Measurements from ENCODE around the gene AXDND1. TPM values are rescaled to one million over a fixed set of nuclear protein-coding genes. Genes with fewer than 3 reads are reported as not detected.

Gene AXDND1
- total and polyA plus RNA-seq, 2 donors (not counting 1 experiment from before 2014, with no cell fraction given): 0.05 to 0.17 TPM

- H3K9me3 ChIP-seq (ENCODE audit: control insufficient read depth, insufficient read depth, low read depth, low read length): no peaks in the 10 kb centered on the region
- H2AFZ ChIP-seq (ENCODE audit: low read length): no peak overlapping the region
- peaks cover 10% of the 10 kb centered on the region for H3K79me2 ChIP-seq (ENCODE audit: control insufficient read depth, insufficient read depth, low read length)
- no peaks in the 10 kb centered on the region for H3K36me3 ChIP-seq (ENCODE audit: control insufficient read depth, insufficient read depth, low read length)
- no peak overlapping the region for H3K4me3 ChIP-seq (replicated peaks in 1 of 4; ENCODE audit: control extremely low read depth in 1 of 4, insufficient read depth in 1 of 4, low read depth in 3 of 4, low read length in 4 of 4)
- no peaks in the 10 kb centered on the region for H4K20me1 ChIP-seq (ENCODE audit: control insufficient read depth, extremely low read depth, insufficient read depth, low read length)
- no peak overlapping the region for H3K27ac ChIP-seq (ENCODE audit: insufficient read depth, low read length)
- no peaks in the 10 kb centered on the region for H3K27me3 ChIP-seq (ENCODE audit: control insufficient read depth, insufficient read depth, low read length)
- no peak for TF ChIP-seq EZH2 (IDR thresholded peaks at IDR 0.05; ENCODE audit: low read length, missing control alignments)
- TF ChIP-seq CTCF (conservative IDR thresholded peaks at IDR 0.05 in 1 of 2, IDR thresholded peaks at IDR 0.05 in 1 of 2; ENCODE audit: low read depth in 1 of 2, low read length in 2 of 2): no peak
- no peak for DNase-seq (ENCODE audit: low read depth in 2 of 2)
- no peak overlapping the region for H3K9ac ChIP-seq (ENCODE audit: insufficient read depth, low read length)
- no peaks in the 10 kb centered on the region for H3K4me1 ChIP-seq (ENCODE audit: control insufficient read depth, extremely low read depth, insufficient read depth, low read length)
- H3K4me2 ChIP-seq (ENCODE audit: extremely low read depth, insufficient read depth, low read length): no peak overlapping the region
Measured at GRCh38 chr1:179325836-179326235, 39.9 kb upstream of the AXDND1 start.

- H3K27ac ChIP-seq (ENCODE audit: insufficient read depth, low read length): no peak overlapping the region
- no peak overlapping the region for H3K9ac ChIP-seq (ENCODE audit: insufficient read depth, low read length)
- no peak overlapping the region for H3K4me2 ChIP-seq (ENCODE audit: extremely low read depth, insufficient read depth, low read length)
- peaks cover 5% of the 10 kb centered on the region for H3K79me2 ChIP-seq (ENCODE audit: control insufficient read depth, insufficient read depth, low read length)
- H3K4me1 ChIP-seq (ENCODE audit: control insufficient read depth, extremely low read depth, insufficient read depth, low read length): no peaks in the 10 kb centered on the region
- no peaks in the 10 kb centered on the region for H3K9me3 ChIP-seq (ENCODE audit: control insufficient read depth, insufficient read depth, low read depth, low read length)
- H3K4me3 ChIP-seq (replicated peaks in 1 of 4; ENCODE audit: control extremely low read depth in 1 of 4, insufficient read depth in 1 of 4, low read depth in 3 of 4, low read length in 4 of 4): no peak overlapping the region
- TF ChIP-seq EZH2 (IDR thresholded peaks at IDR 0.05; ENCODE audit: low read length, missing control alignments) (no peak), CTCF (conservative IDR thresholded peaks at IDR 0.05 in 1 of 2, IDR thresholded peaks at IDR 0.05 in 1 of 2; ENCODE audit: low read depth in 1 of 2, low read length in 2 of 2) (no peak)
- H3K36me3 ChIP-seq (ENCODE audit: control insufficient read depth, insufficient read depth, low read length): no peaks in the 10 kb centered on the region
- no peaks in the 10 kb centered on the region for H3K27me3 ChIP-seq (ENCODE audit: control insufficient read depth, insufficient read depth, low read length)
- H4K20me1 ChIP-seq (ENCODE audit: control insufficient read depth, extremely low read depth, insufficient read depth, low read length): no peaks in the 10 kb centered on the region
- DNase-seq (ENCODE audit: low read depth in 2 of 2): no peak
- H2AFZ ChIP-seq (ENCODE audit: low read length): no peak overlapping the region
Measured at GRCh38 chr1:179326746-179327145, 39.0 kb upstream of the AXDND1 start.

- Histone ChIP-seq H3K36me3 (ENCODE audit: control insufficient read depth, insufficient read depth, low read length) (no peaks in the 10 kb centered on the region), H3K9ac (ENCODE audit: insufficient read depth, low read length) (no peak overlapping the region), H3K4me1 (ENCODE audit: control insufficient read depth, extremely low read depth, insufficient read depth, low read length) (no peaks in the 10 kb centered on the region), H3K9me3 (ENCODE audit: control insufficient read depth, insufficient read depth, low read depth, low read length) (no peaks in the 10 kb centered on the region), H3K27me3 (ENCODE audit: control insufficient read depth, insufficient read depth, low read length) (no peaks in the 10 kb centered on the region), H3K79me2 (ENCODE audit: control insufficient read depth, insufficient read depth, low read length) (peaks cover 5% of the 10 kb centered on the region), H3K4me3 (replicated peaks in 1 of 4; ENCODE audit: control extremely low read depth in 1 of 4, insufficient read depth in 1 of 4, low read depth in 3 of 4, low read length in 4 of 4) (no peak overlapping the region), H3K4me2 (ENCODE audit: extremely low read depth, insufficient read depth, low read length) (no peak overlapping the region), H2AFZ (ENCODE audit: low read length) (no peak overlapping the region), H4K20me1 (ENCODE audit: control insufficient read depth, extremely low read depth, insufficient read depth, low read length) (no peaks in the 10 kb centered on the region), H3K27ac (ENCODE audit: insufficient read depth, low read length) (no peak overlapping the region)
- DNase-seq (ENCODE audit: low read depth in 2 of 2): no peak
- no peak for TF ChIP-seq EZH2 (IDR thresholded peaks at IDR 0.05; ENCODE audit: low read length, missing control alignments)
- TF ChIP-seq CTCF (conservative IDR thresholded peaks at IDR 0.05 in 1 of 2, IDR thresholded peaks at IDR 0.05 in 1 of 2; ENCODE audit: low read depth in 1 of 2, low read length in 2 of 2): no peak
Measured at GRCh38 chr1:179327196-179327595, 38.6 kb upstream of the AXDND1 start.

All from fibroblast of lung (primary cell).